ENCODE results near the gene TFDP2. TPM values are rescaled to one million over a fixed set of nuclear protein-coding genes. Genes with fewer than 3 reads are reported as not detected.
A peak's percentile ranks its signal among the peaks of the same experiment; 100 is the strongest.
"Not testable (repeated sequence)": the region's sequence is repeated elsewhere in the genome, so short reads cannot be mapped to it uniquely, and the experiment has no call there.

Gene TFDP2
- total and polyA plus RNA-seq, 5 donors from 2014 or later = 12.3 to 26.5 (median 13.8) TPM

DNA sequence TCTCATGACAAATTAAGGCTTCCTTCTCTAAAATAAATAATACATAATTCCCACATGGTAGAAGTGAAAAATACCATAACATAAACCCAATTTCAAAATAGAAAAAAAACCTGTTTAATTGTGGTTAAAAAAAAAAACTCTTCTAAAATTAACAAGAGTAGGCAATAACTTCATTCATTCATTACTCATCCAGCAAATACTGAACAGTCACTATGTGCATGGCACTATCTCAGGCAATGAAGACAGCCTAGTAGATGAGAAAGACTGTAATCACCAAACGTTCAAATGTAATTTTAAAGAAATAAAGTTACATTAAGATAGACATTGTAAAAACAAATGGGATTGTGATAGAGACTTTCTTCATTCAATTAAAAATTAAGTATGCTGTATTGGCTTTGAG, 43.4 kb downstream of the TFDP2 start:
- Histone ChIP-seq H3K4me1 (ENCODE audit: control insufficient read depth, insufficient read depth, low read length, poor library complexity, severe bottlenecking) (no peaks in the 10 kb centered on the region), H3K36me3 (ENCODE audit: control insufficient read depth, insufficient read depth, low read length) (no peaks in the 10 kb centered on the region), H3K4me3 (ENCODE audit: low read depth, low read length) (no peak overlapping the region), H3K27ac (ENCODE audit: insufficient read depth, low read length, poor library complexity, severe bottlenecking) (no peak overlapping the region), H3K27me3 (ENCODE audit: control insufficient read depth, insufficient read depth, low read length) (no peaks in the 10 kb centered on the region), H3K9me3 (ENCODE audit: control insufficient read depth in 2 of 2, low read length in 2 of 2) (no peaks in the 10 kb centered on the region)
- Mint-ChIP-seq H3K4me1 (peaks cover 0 to 6% (median 5%) of the 10 kb centered on the region in 4 donors), H3K4me3 (no peak overlapping the region), H3K27ac (no peak overlapping the region), H3K36me3 (no peaks in the 10 kb centered on the region), H3K9me3 (no peaks in the 10 kb centered on the region), H3K27me3 (no peaks in the 10 kb centered on the region)
- no peak for ATAC-seq (ENCODE audit: low read depth in 2 of 2)
- DNase-seq = no peak

DNA sequence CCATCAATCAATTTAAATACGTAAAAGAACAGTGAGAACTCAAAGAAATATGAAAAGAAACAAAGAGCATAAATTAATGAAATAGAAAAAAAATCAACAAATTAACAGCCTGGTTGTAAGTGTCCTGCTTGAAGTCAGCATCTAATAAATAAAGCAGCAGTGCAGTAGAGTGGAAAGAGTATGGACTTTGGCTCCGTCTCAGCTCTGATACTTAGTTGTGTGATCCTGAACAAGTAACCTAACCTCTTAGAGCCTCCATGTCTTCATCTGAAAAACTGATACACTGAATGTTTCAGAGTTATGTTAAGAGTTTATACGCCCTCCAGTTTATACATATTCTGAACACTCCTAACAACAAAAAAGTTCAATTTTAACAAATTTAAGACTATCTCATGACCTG, 44.6 kb downstream of the TFDP2 start:
- no peaks in the 10 kb centered on the region for H3K36me3 ChIP-seq (ENCODE audit: control insufficient read depth, insufficient read depth, low read length)
- Mint-ChIP-seq H3K27me3 (no peaks in the 10 kb centered on the region), H3K36me3 (no peaks in the 10 kb centered on the region), H3K27ac (no peak overlapping the region), H3K4me3 (no peak overlapping the region), H3K4me1 (peaks cover 0 to 6% (median 5%) of the 10 kb centered on the region in 4 donors), H3K9me3 (no peaks in the 10 kb centered on the region)
- H3K4me3 ChIP-seq (ENCODE audit: low read depth, low read length) = no peak overlapping the region
- H3K27me3 ChIP-seq (ENCODE audit: control insufficient read depth, insufficient read depth, low read length) = no peaks in the 10 kb centered on the region
- H3K9me3 ChIP-seq (ENCODE audit: control insufficient read depth in 2 of 2, low read length in 2 of 2) = no peaks in the 10 kb centered on the region
- H3K27ac ChIP-seq (ENCODE audit: insufficient read depth, low read length, poor library complexity, severe bottlenecking) = no peak overlapping the region
- no peaks in the 10 kb centered on the region for H3K4me1 ChIP-seq (ENCODE audit: control insufficient read depth, insufficient read depth, low read length, poor library complexity, severe bottlenecking)
- DNase-seq = no peak
- no peak for ATAC-seq (ENCODE audit: low read depth in 2 of 2)

DNA sequence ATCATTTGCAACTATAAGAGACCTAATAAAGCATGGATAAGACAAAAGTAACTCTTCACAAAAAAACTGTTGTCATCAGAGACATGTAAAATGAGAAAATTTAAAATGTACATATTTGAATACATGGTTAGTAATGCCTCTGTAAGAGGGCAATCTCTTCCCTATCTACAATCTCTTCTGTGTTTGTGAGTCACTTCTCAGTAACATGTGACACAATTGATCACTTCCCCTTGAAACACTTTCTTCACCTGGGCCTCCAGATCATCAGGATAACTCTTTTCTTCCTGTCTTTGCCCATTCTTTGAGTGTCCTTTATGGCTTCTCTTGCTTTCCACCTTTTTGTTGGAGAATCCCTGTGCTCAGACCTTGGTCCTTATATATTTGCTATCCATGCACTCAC, 50.4 kb downstream of the TFDP2 start:
- no peak overlapping the region for H3K4me3 ChIP-seq (ENCODE audit: low read depth, low read length)
- H3K9me3 ChIP-seq (ENCODE audit: control insufficient read depth in 2 of 2, low read length in 2 of 2) = no peaks in the 10 kb centered on the region
- Mint-ChIP-seq H3K9me3 (no peaks in the 10 kb centered on the region), H3K27ac (no peak overlapping the region), H3K36me3 (peaks cover 6% of the 10 kb centered on the region), H3K4me3 (no peak overlapping the region), H3K27me3 (no peaks in the 10 kb centered on the region), H3K4me1 (peaks cover 5 to 13% (median 6%) of the 10 kb centered on the region in 4 donors)
- H3K4me1 ChIP-seq (ENCODE audit: control insufficient read depth, insufficient read depth, low read length, poor library complexity, severe bottlenecking) = no peaks in the 10 kb centered on the region
- ATAC-seq (ENCODE audit: low read depth in 2 of 2) (no peak), DNase-seq (peak in 1 of 3 donors; percentile 18)
- no peaks in the 10 kb centered on the region for H3K27me3 ChIP-seq (ENCODE audit: control insufficient read depth, insufficient read depth, low read length)
- no peak overlapping the region for H3K27ac ChIP-seq (ENCODE audit: insufficient read depth, low read length, poor library complexity, severe bottlenecking)
- no peaks in the 10 kb centered on the region for H3K36me3 ChIP-seq (ENCODE audit: control insufficient read depth, insufficient read depth, low read length)

DNA sequence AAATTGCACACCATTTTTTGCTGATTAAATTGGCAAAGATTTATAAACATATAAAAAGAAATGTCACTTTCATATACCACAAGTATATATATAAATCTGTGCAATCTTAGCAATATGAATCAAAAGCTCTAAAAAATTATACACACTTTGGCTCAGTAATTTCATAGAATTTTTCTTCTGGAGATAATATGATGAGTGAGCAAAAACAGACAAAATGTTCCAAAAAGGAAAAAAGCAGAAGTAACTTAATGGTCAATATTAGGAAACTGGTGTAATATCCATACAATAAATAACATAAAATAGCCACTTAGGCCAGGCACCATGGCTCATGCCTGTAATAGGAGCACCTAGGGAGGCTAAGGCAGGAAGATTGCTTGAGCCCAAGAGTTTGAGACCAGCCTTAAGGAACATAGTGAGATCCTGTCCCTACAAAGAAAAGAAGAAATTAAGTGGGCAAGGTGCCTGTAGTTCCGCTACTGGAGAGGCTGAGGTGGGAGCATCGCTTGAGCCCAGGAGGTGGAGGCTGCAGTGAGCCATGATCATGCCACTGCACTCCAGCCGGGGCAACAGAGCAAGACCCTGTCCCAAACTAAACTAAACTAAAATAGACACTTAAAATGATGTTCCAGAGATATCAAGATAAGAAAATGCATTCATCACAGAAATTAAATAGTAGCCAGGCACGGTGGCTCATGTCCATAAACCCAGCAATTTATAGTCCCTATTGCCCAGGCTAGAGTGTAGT, 52.1 kb downstream of the TFDP2 start:
- Histone ChIP-seq H3K27ac (ENCODE audit: insufficient read depth, low read length, poor library complexity, severe bottlenecking) (no peak overlapping the region), H3K4me3 (ENCODE audit: low read depth, low read length) (no peak overlapping the region), H3K4me1 (ENCODE audit: control insufficient read depth, insufficient read depth, low read length, poor library complexity, severe bottlenecking) (no peaks in the 10 kb centered on the region), H3K36me3 (ENCODE audit: control insufficient read depth, insufficient read depth, low read length) (no peaks in the 10 kb centered on the region), H3K9me3 (ENCODE audit: control insufficient read depth in 2 of 2, low read length in 2 of 2) (no peaks in the 10 kb centered on the region), H3K27me3 (ENCODE audit: control insufficient read depth, insufficient read depth, low read length) (no peaks in the 10 kb centered on the region)
- ATAC-seq (ENCODE audit: low read depth in 2 of 2) (no peak), DNase-seq (no peak)
- Mint-ChIP-seq H3K27ac (no peak overlapping the region), H3K27me3 (no peaks in the 10 kb centered on the region), H3K9me3 (no peaks in the 10 kb centered on the region), H3K4me1 (peaks cover 5 to 13% (median 5%) of the 10 kb centered on the region in 4 donors), H3K36me3 (peaks cover 6% of the 10 kb centered on the region), H3K4me3 (no peak overlapping the region)

DNA sequence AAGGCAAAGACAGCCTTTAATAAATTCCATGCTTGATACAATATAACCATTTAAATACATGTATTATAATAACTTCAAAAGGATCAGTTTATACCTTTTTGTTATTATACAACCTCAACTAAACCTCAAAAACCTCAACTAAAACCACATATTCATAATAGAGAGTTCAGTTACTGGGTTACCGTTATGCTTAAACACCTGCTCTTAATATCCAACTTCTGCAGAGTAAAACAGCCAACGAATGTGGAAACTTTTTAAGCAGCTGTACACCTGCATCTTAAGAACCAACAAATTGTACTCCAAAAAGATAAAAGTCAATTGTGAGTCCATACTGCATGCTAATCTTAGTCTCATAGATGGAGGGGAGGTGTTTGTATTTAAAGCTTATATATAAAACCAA, 53.5 kb downstream of the TFDP2 start:
- no peaks in the 10 kb centered on the region for H3K4me1 ChIP-seq (ENCODE audit: control insufficient read depth, insufficient read depth, low read length, poor library complexity, severe bottlenecking)
- no peak overlapping the region for H3K27ac ChIP-seq (ENCODE audit: insufficient read depth, low read length, poor library complexity, severe bottlenecking)
- H3K36me3 ChIP-seq (ENCODE audit: control insufficient read depth, insufficient read depth, low read length) = no peaks in the 10 kb centered on the region
- no peaks in the 10 kb centered on the region for H3K27me3 Mint-ChIP-seq
- no peak overlapping the region for H3K4me3 ChIP-seq (ENCODE audit: low read depth, low read length)
- no peaks in the 10 kb centered on the region for H3K9me3 ChIP-seq (ENCODE audit: control insufficient read depth in 2 of 2, low read length in 2 of 2)
- peak in 1 of 3 donors; percentile 19 for DNase-seq
- H3K27ac Mint-ChIP-seq = no peak overlapping the region
- H3K4me3 Mint-ChIP-seq = no peak overlapping the region
- peaks cover 13% of the 10 kb centered on the region for H3K36me3 Mint-ChIP-seq
- peaks cover 5 to 13% (median 5%) of the 10 kb centered on the region in 4 donors for H3K4me1 Mint-ChIP-seq
- no peaks in the 10 kb centered on the region for H3K9me3 Mint-ChIP-seq
- H3K27me3 ChIP-seq (ENCODE audit: control insufficient read depth, insufficient read depth, low read length) = no peaks in the 10 kb centered on the region
- no peak for ATAC-seq (ENCODE audit: low read depth in 2 of 2)

DNA sequence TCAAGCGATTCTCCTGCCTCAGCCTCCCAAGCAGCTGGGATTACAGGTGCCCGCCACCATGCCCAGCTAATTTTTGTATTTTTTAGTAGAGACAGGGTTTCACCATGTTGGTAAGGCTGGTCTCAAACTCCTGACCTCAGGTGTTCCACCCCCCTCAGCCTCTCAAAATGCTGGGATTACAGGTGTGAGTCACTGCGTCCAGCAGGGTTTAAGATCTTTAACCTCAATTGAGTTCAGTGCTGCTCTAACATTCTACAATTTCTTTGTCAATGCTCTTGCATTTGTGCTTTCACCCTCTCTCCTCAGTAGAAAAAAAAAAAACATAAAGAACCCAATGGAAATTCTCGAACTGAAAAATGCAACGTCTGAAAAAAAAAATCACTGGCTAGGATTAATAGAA, 60.4 kb downstream of the TFDP2 start:
- not testable (repeated sequence) for H3K9me3 ChIP-seq (ENCODE audit: control insufficient read depth in 2 of 2, low read length in 2 of 2); H3K9me3 Mint-ChIP-seq; ATAC-seq (ENCODE audit: low read depth in 2 of 2); H3K27ac Mint-ChIP-seq; H3K36me3 ChIP-seq (ENCODE audit: control insufficient read depth, insufficient read depth, low read length); H3K27me3 Mint-ChIP-seq; H3K4me1 Mint-ChIP-seq; H3K4me1 ChIP-seq (ENCODE audit: control insufficient read depth, insufficient read depth, low read length, poor library complexity, severe bottlenecking); DNase-seq; H3K4me3 Mint-ChIP-seq; H3K4me3 ChIP-seq (ENCODE audit: low read depth, low read length); H3K27me3 ChIP-seq (ENCODE audit: control insufficient read depth, insufficient read depth, low read length); H3K27ac ChIP-seq (ENCODE audit: insufficient read depth, low read length, poor library complexity, severe bottlenecking)
- H3K36me3 Mint-ChIP-seq = peaks cover 27% of the 10 kb centered on the region

DNA sequence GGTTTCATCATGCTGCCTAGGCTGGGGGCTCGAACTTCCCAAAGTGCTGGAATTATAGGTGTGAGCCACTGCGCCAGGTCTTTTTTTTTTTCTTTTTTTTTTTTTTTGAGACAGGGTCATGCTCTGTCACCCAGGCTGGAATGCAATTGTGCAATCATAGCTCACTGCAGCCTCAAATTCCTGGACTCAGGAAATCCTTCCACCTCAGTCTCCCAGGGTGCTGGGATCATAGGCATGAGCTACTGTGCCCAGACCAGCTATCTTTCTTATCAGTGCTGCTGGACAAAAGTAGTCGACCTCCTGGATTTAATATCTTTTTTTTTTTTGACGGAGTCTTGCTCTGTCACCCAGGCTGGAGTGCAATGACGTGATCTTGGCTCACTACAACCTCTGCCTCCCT, 60.8 kb downstream of the TFDP2 start:
- no peak for DNase-seq
- H3K36me3 Mint-ChIP-seq = peaks cover 31% of the 10 kb centered on the region
- H3K27me3 Mint-ChIP-seq = no peaks in the 10 kb centered on the region

DNA sequence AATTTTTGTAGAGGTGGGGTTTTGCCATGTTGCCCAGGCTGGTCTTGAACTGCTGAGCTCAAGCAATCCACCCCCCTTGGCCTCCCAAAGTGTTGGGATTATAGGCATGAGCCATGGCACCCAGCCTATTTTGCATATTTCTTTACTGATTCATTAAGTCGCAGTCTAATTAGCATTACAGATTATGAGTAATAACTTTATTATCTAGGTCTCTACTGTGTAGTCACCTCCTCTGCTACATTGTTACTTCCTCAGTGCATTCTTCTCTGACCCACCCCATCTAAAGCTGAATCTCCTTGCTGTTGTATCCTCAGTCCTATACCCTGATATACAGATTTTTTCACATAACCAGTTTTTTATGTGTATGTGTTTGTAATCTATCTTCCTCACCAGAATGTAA, 61.7 kb downstream of the TFDP2 start:
- Histone ChIP-seq H3K9me3 (ENCODE audit: control insufficient read depth in 2 of 2, low read length in 2 of 2) (no peaks in the 10 kb centered on the region), H3K4me1 (ENCODE audit: control insufficient read depth, insufficient read depth, low read length, poor library complexity, severe bottlenecking) (no peaks in the 10 kb centered on the region), H3K36me3 (ENCODE audit: control insufficient read depth, insufficient read depth, low read length) (no peaks in the 10 kb centered on the region), H3K4me3 (ENCODE audit: low read depth, low read length) (no peak overlapping the region), H3K27me3 (ENCODE audit: control insufficient read depth, insufficient read depth, low read length) (no peaks in the 10 kb centered on the region), H3K27ac (ENCODE audit: insufficient read depth, low read length, poor library complexity, severe bottlenecking) (no peak overlapping the region)
- H3K4me3 Mint-ChIP-seq = no peak overlapping the region
- no peaks in the 10 kb centered on the region for H3K4me1 Mint-ChIP-seq
- H3K27me3 Mint-ChIP-seq = no peaks in the 10 kb centered on the region
- ATAC-seq (ENCODE audit: low read depth in 2 of 2) (no peak), DNase-seq (no peak)
- H3K36me3 Mint-ChIP-seq = peaks cover 33% of the 10 kb centered on the region
- H3K9me3 Mint-ChIP-seq = peaks cover 0 to 5% (median 0%) of the 10 kb centered on the region in 7 donors
- no peak overlapping the region for H3K27ac Mint-ChIP-seq

More for the DNA sequence above, 60.8 kb downstream of the TFDP2 start:
- Mint-ChIP-seq H3K4me3 (no peak overlapping the region), H3K27ac (no peak overlapping the region), H3K4me1 (no peaks in the 10 kb centered on the region), H3K9me3 (peaks cover 0 to 5% (median 0%) of the 10 kb centered on the region in 7 donors)
- no peak for ATAC-seq (ENCODE audit: low read depth in 2 of 2)
- Histone ChIP-seq H3K27ac (ENCODE audit: insufficient read depth, low read length, poor library complexity, severe bottlenecking) (no peak overlapping the region), H3K9me3 (ENCODE audit: control insufficient read depth in 2 of 2, low read length in 2 of 2) (no peaks in the 10 kb centered on the region), H3K36me3 (ENCODE audit: control insufficient read depth, insufficient read depth, low read length) (no peaks in the 10 kb centered on the region), H3K4me1 (ENCODE audit: control insufficient read depth, insufficient read depth, low read length, poor library complexity, severe bottlenecking) (no peaks in the 10 kb centered on the region), H3K4me3 (ENCODE audit: low read depth, low read length) (no peak overlapping the region), H3K27me3 (ENCODE audit: control insufficient read depth, insufficient read depth, low read length) (no peaks in the 10 kb centered on the region)

All from CD4-positive, CD25-positive, alpha-beta regulatory T cell (primary cell).